ENCODE measurements around the gene RPS19. TPM values are rescaled to one million over a fixed set of nuclear protein-coding genes. Genes with fewer than 3 reads are reported as not detected.

The RPS19 gene
- total RNA-seq, 2 donors from 2014 or later, result 1,179 to 1,248 TPM

DNA sequence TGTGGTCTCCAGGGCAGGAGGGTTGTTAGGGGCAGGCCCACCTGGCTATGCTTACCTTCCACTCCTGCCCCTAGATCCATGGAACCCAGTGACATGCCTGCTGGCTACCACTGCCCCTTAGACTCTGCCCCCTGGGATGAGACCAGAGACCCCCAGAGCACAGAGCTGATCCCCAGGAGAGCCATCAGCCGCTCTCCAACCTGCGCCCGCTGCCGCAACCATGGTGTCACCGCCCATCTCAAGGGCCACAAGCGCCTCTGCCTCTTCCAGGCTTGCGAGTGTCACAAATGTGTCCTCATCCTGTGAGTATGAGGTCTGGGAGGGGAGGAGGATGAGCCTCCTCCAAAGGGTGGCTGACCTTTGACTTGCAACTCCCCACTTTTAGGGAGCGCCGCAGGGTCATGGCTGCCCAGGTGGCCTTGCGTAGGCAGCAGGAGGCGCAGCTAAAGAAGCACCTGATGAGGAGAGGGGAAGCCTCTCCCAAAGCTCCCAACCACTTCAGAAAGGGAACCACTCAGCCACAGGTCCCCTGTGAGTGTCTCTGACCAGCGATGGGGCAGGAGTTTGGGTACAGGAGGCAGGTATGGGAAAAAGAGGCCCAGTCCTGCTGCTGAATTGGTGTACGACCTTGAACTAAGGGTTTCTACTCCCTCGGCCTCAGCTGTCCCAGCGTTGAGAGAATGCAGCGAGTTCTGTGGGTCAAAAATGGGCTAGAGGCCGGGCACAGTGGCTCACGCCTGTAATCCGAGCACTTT, 12.5 kb upstream of the RPS19 start:
- Histone ChIP-seq H3K4me1 (replicated peaks) (no peaks in the 10 kb centered on the region), H3K4me3 (no peak overlapping the region), H3K36me3 (no peaks in the 10 kb centered on the region), H3K9me3 (no peaks in the 10 kb centered on the region), H3K27ac (no peak overlapping the region), H3K27me3 (replicated peaks; ENCODE audit: insufficient read depth) (no peaks in the 10 kb centered on the region)
- no peak for DNase-seq (ENCODE audit: low spot score)
- 94% methylated on average over 19 of the region's 19 CpGs for WGBS
- intact Hi-C loops (cut with DNase I), result no loop called here
- no peak for TF ChIP-seq POLR2A (IDR thresholded peaks at IDR 0.05)
- TF ChIP-seq, protein P1, sequence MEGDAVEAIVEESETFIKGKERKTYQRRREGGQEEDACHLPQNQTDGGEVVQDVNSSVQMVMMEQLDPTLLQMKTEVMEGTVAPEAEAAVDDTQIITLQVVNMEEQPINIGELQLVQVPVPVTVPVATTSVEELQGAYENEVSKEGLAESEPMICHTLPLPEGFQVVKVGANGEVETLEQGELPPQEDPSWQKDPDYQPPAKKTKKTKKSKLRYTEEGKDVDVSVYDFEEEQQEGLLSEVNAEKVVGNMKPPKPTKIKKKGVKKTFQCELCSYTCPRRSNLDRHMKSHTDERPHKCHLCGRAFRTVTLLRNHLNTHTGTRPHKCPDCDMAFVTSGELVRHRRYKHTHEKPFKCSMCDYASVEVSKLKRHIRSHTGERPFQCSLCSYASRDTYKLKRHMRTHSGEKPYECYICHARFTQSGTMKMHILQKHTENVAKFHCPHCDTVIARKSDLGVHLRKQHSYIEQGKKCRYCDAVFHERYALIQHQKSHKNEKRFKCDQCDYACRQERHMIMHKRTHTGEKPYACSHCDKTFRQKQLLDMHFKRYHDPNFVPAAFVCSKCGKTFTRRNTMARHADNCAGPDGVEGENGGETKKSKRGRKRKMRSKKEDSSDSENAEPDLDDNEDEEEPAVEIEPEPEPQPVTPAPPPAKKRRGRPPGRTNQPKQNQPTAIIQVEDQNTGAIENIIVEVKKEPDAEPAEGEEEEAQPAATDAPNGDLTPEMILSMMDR (IDR thresholded peaks at IDR 0.05), result no peak

DNA sequence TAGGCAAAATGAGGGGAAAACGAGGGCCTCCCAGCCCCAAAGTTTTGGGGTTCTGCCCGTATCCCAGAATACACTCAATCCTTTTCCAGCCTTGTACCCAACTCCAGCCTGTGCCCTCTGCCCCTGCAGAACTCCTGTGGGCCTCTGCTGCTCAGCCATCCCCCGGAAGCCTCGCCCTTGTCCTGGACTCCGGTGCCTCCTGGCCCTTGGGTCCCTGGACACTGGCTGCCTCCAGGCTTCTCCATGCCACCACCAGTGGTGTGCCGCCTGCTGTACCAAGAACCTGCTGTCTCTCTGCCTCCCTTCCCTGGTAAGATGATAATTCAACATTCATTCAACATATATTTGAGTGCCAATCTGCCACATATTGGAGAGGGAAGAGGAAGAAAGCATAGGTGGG, 11.4 kb upstream of the RPS19 start:
- Histone ChIP-seq H3K27ac (no peak overlapping the region), H3K4me1 (replicated peaks) (no peaks in the 10 kb centered on the region), H3K4me3 (no peak overlapping the region), H3K27me3 (replicated peaks; ENCODE audit: insufficient read depth) (no peaks in the 10 kb centered on the region), H3K36me3 (no peaks in the 10 kb centered on the region), H3K9me3 (no peaks in the 10 kb centered on the region)
- intact Hi-C loops (cut with DNase I), result no loop called here
- TF ChIP-seq POLR2A (IDR thresholded peaks at IDR 0.05) (no peak), POLR2AphosphoS5 (IDR thresholded peaks at IDR 0.05) (no peak)
- TF ChIP-seq, protein P1 (IDR thresholded peaks at IDR 0.05), result no peak
- 85% methylated on average over 6 of the region's 6 CpGs for WGBS
- DNase-seq (ENCODE audit: low spot score), result no peak

DNA sequence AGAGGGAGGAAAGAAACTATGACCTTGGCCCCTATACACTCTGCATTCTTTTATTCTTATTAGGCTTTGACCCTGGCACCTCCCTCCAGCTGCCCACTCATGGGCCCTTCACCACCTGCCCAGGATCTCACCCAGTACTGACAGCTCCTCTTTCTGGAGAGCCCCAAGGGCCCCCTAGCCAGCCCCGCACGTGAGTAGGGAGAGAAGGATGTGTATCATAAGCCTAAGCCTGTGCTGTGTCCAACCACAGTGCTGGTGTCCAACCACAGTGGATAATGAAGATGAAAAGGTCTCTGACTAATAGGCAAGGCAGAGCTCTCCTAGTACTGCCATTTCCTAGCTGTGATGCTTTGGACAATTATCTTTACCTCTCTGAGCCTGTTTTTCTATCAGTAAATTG, 11.0 kb upstream of the RPS19 start:
- intact Hi-C loops (cut with DNase I), result no loop called here
- no peaks in the 10 kb centered on the region for H3K27me3 ChIP-seq (replicated peaks; ENCODE audit: insufficient read depth)
- no peak overlapping the region for H3K4me3 ChIP-seq
- H3K4me1 ChIP-seq (replicated peaks), result no peaks in the 10 kb centered on the region
- TF ChIP-seq, protein P1 (IDR thresholded peaks at IDR 0.05), result no peak
- no peak for TF ChIP-seq POLR2AphosphoS5 (IDR thresholded peaks at IDR 0.05)
- no peak for DNase-seq (ENCODE audit: low spot score)
- WGBS, result 78% methylated on average over 2 of the region's 2 CpGs
- no peaks in the 10 kb centered on the region for H3K36me3 ChIP-seq
- no peak overlapping the region for H3K27ac ChIP-seq
- H3K9me3 ChIP-seq, result no peaks in the 10 kb centered on the region

DNA sequence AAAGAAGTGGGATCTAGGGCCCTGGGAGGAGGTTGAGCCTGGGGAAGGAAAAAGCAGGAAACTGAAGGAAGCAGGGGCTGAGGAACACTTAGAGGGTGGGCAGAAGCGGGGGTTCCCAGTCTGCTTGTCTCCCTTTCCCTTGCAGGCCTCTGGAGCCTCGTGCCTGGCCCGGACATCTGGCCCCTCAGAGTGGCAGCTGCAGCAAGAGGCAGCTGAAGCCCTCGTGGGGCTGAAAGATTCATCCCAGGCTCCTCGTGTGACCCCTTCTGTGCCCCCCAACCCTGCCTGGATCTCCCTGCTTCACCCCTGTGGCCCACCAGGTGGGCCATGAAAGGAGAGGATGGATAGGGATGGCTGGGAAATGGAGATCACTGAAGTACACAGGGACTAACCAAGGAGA, 9.7 kb upstream of the RPS19 start:
- intact Hi-C loops (cut with DNase I), result no loop called here
- no peak overlapping the region for H3K4me3 ChIP-seq
- 75% methylated on average over 5 of the region's 5 CpGs for WGBS
- H3K36me3 ChIP-seq, result no peaks in the 10 kb centered on the region
- TF ChIP-seq POLR2A (IDR thresholded peaks at IDR 0.05), result no peak
- TF ChIP-seq POLR2AphosphoS5 (IDR thresholded peaks at IDR 0.05), result no peak
- TF ChIP-seq, protein P1 (IDR thresholded peaks at IDR 0.05), result no peak
- no peaks in the 10 kb centered on the region for H3K27me3 ChIP-seq (replicated peaks; ENCODE audit: insufficient read depth)
- no peak overlapping the region for H3K27ac ChIP-seq
- H3K4me1 ChIP-seq (replicated peaks), result no peaks in the 10 kb centered on the region
- no peak for DNase-seq (ENCODE audit: low spot score)
- H3K9me3 ChIP-seq, result no peaks in the 10 kb centered on the region

DNA sequence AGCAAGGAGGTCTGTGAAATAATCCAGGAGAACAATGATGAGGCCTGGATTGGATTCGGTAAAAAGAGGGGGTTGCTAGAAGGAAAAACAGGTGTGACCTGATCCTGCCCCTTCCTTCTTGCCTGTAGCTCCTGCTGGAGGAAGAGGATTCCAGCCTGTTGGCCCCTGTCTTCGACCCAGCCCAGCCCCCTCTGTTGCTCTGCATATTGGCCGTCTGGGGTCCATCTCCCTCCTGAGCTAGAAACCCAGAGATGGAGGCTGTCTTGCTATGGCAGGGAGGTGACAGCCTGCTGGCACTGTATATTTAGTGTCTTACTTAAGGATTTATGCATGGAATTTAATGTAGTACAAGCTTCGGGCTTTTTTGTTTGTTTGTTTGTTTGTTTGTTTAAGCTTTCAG, 8.6 kb upstream of the RPS19 start:
- H3K4me3 ChIP-seq, result no peak overlapping the region
- no peaks in the 10 kb centered on the region for H3K4me1 ChIP-seq (replicated peaks)
- H3K27ac ChIP-seq, result no peak overlapping the region
- H3K27me3 ChIP-seq (replicated peaks; ENCODE audit: insufficient read depth), result no peaks in the 10 kb centered on the region
- no peak for DNase-seq (ENCODE audit: low spot score)
- 30% methylated on average over 4 of the region's 4 CpGs for WGBS
- TF ChIP-seq, protein P1 (IDR thresholded peaks at IDR 0.05), result no peak
- TF ChIP-seq POLR2A (IDR thresholded peaks at IDR 0.05) (no peak), POLR2AphosphoS5 (IDR thresholded peaks at IDR 0.05) (no peak)
- H3K9me3 ChIP-seq, result no peaks in the 10 kb centered on the region
- H3K36me3 ChIP-seq, result no peaks in the 10 kb centered on the region
- intact Hi-C loops (cut with DNase I), result no loop called here

Measured in prostate gland (tissue), 2 donors.